HepG2 (cell line): ENCODE results near the gene DDX1.

Experiments used
- ATF7 ChIP-seq, 2 experiments: fragments of 450-650 bp in 1 of 2; sonication (generic) in 1 of 2; formaldehyde crosslinking in 1 of 2; IDR thresholded peaks; 2 replicates each; pipeline versions ENCODE4 v1.4.0 to v1.6.1; 2016 to 2020; ENCODE audit warnings: antibody characterized with exemption in 1 of 2, mild to moderate bottlenecking in 1 of 2, missing genetic modification reagents in 1 of 2
- HDAC2 ChIP-seq: sonication (generic); formaldehyde crosslinking; IDR thresholded peaks from 2 replicates; pipeline ENCODE4 v1.4.0; 2020; ENCODE audit warnings: missing genetic modification reagents
- KDM5A ChIP-seq: fragments of 200-600 bp; sonication (generic); IDR thresholded peaks from 2 replicates; pipeline ENCODE4 v1.7.0; 2018; ENCODE audit warnings: antibody characterized with exemption, mild to moderate bottlenecking, low read length, borderline replicate concordance
- NFKB2 ChIP-seq: sonication (generic); formaldehyde crosslinking; IDR thresholded peaks from 2 replicates; pipeline ENCODE4 v1.4.0; 2020; ENCODE audit warnings: missing genetic modification reagents, borderline replicate concordance
- NR2F1 ChIP-seq, 2 experiments: fragments of 450-650 bp in 1 of 2; formaldehyde crosslinking in 1 of 2; IDR thresholded peaks; 2 replicates each; pipeline versions ENCODE4 v1.5.0 to v1.6.1; 2016 to 2020; ENCODE audit warnings: mild to moderate bottlenecking in 1 of 2, missing compliant biosample characterization in 1 of 2, missing genetic modification reagents in 1 of 2, moderate library complexity in 1 of 2
- SP1 ChIP-seq, 2 experiments: fragments of 450-650 bp in 1 of 2; sonication (generic) in 1 of 2; formaldehyde crosslinking in 1 of 2; IDR thresholded peaks; 2 replicates each; pipeline versions ENCODE4 v1.4.0 to v1.6.1; 2016 to 2020; ENCODE audit warnings: missing genetic modification reagents in 1 of 2
- SRY ChIP-seq: sonication (generic); formaldehyde crosslinking; IDR thresholded peaks from 2 replicates; pipeline ENCODE4 v1.8.0; 2022; ENCODE audit warnings: mild to moderate bottlenecking, missing genetic modification reagents
- TCF7 ChIP-seq: sonication (generic); IDR thresholded peaks from 2 replicates; pipeline ENCODE4 v1.6.1; 2016; ENCODE audit warnings: antibody characterized with exemption, low read depth
- ZFP37 ChIP-seq: sonication (generic); formaldehyde crosslinking; IDR thresholded peaks from 2 replicates; pipeline ENCODE4 v1.4.0; 2020; ENCODE audit warnings: missing genetic modification reagents, borderline replicate concordance
- ZNF598 ChIP-seq: sonication (generic); formaldehyde crosslinking; IDR thresholded peaks from 2 replicates; pipeline ENCODE4 v1.5.1; 2020; ENCODE audit warnings: mild to moderate bottlenecking, missing genetic modification reagents, borderline replicate concordance
- ZSCAN25 ChIP-seq: sonication (generic); formaldehyde crosslinking; IDR thresholded peaks from 2 replicates; pipeline ENCODE4 v1.8.0; 2022; ENCODE audit warnings: mild to moderate bottlenecking, missing genetic modification reagents
- TF ChIP-seq, protein P1 (sequence below): sonication (generic); formaldehyde crosslinking; IDR thresholded peaks from 2 replicates; pipeline ENCODE4 v1.5.0; 2020; ENCODE audit warnings: missing genetic modification reagents, mild to moderate bottlenecking, borderline replicate concordance
- TF ChIP-seq, protein P2 (sequence below): sonication (generic); formaldehyde crosslinking; IDR thresholded peaks from 2 replicates; pipeline ENCODE4 v1.5.0; 2020; ENCODE audit warnings: mild to moderate bottlenecking, missing genetic modification reagents, borderline replicate concordance
- TF ChIP-seq, protein P3 (sequence below): sonication (generic); formaldehyde crosslinking; IDR thresholded peaks from 2 replicates; pipeline ENCODE4 v1.5.0; 2020; ENCODE audit warnings: mild to moderate bottlenecking, low read depth, missing genetic modification reagents, borderline replicate concordance

DNA sequence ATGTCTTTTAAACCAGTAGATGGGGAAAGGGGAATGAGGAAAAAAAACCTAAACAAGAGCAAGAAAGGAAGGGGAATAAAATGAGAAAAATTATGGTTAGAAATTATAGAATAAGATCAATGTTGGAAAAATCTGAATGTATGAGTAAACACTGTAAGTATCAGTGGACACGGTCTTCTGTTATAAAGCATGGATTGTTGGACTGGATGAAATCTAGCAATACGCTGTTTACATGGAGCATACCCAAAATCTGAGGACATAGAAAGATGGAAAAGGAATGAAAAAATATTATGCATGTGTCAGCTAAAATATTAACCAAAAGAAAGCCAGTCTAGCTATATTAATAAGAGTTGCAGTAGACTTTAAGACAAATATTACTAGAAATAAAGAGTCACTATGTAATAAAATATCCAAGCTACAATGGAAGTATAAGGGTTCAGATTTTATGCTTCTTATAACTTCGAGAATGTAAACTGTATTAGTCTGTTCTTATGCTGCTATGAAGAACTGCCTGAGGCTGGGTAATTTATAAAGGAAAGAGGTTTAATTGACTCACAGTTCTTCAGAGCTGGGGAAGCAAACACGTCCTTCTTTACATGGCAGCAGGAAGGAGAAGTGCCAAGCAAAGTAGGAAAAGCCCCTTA is 32.4 kb downstream of the DDX1 start:
- TF ChIP-seq ZFP37 (CRISPR knock-in tag), result no peak
- TF ChIP-seq, protein P1, sequence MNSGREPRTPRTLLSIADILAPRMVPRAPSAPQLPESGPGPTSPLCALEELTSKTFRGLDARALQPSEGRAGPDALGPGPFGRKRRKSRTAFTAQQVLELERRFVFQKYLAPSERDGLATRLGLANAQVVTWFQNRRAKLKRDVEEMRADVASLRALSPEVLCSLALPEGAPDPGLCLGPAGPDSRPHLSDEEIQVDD, result no peak
- no peak for TF ChIP-seq KDM5A
- TF ChIP-seq SP1 (IDR thresholded peaks at IDR 0.05), result no peak
- TF ChIP-seq SP1 (CRISPR knock-in tag; IDR thresholded peaks at IDR 0.05), result no peak
- no peak for TF ChIP-seq ZSCAN25 (CRISPR knock-in tag)
- TF ChIP-seq SRY (CRISPR knock-in tag), result no peak
- TF ChIP-seq NR2F1 (CRISPR knock-in tag; IDR thresholded peaks at IDR 0.05), result no peak
- TF ChIP-seq, protein P2, sequence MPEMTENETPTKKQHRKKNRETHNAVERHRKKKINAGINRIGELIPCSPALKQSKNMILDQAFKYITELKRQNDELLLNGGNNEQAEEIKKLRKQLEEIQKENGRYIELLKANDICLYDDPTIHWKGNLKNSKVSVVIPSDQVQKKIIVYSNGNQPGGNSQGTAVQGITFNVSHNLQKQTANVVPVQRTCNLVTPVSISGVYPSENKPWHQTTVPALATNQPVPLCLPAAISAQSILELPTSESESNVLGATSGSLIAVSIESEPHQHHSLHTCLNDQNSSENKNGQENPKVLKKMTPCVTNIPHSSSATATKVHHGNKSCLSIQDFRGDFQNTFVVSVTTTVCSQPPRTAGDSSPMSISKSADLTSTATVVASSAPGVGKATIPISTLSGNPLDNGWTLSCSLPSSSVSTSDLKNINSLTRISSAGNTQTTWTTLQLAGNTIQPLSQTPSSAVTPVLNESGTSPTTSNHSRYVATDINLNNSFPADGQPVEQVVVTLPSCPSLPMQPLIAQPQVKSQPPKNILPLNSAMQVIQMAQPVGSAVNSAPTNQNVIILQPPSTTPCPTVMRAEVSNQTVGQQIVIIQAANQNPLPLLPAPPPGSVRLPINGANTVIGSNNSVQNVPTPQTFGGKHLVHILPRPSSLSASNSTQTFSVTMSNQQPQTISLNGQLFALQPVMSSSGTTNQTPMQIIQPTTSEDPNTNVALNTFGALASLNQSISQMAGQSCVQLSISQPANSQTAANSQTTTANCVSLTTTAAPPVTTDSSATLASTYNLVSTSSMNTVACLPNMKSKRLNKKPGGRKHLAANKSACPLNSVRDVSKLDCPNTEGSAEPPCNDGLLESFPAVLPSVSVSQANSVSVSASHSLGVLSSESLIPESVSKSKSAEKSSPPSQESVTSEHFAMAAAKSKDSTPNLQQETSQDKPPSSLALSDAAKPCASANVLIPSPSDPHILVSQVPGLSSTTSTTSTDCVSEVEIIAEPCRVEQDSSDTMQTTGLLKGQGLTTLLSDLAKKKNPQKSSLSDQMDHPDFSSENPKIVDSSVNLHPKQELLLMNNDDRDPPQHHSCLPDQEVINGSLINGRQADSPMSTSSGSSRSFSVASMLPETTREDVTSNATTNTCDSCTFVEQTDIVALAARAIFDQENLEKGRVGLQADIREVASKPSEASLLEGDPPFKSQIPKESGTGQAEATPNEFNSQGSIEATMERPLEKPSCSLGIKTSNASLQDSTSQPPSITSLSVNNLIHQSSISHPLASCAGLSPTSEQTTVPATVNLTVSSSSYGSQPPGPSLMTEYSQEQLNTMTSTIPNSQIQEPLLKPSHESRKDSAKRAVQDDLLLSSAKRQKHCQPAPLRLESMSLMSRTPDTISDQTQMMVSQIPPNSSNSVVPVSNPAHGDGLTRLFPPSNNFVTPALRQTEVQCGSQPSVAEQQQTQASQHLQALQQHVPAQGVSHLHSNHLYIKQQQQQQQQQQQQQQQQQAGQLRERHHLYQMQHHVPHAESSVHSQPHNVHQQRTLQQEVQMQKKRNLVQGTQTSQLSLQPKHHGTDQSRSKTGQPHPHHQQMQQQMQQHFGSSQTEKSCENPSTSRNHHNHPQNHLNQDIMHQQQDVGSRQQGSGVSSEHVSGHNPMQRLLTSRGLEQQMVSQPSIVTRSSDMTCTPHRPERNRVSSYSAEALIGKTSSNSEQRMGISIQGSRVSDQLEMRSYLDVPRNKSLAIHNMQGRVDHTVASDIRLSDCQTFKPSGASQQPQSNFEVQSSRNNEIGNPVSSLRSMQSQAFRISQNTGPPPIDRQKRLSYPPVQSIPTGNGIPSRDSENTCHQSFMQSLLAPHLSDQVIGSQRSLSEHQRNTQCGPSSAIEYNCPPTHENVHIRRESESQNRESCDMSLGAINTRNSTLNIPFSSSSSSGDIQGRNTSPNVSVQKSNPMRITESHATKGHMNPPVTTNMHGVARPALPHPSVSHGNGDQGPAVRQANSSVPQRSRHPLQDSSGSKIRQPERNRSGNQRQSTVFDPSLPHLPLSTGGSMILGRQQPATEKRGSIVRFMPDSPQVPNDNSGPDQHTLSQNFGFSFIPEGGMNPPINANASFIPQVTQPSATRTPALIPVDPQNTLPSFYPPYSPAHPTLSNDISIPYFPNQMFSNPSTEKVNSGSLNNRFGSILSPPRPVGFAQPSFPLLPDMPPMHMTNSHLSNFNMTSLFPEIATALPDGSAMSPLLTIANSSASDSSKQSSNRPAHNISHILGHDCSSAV, result no peak
- TF ChIP-seq, protein P3, sequence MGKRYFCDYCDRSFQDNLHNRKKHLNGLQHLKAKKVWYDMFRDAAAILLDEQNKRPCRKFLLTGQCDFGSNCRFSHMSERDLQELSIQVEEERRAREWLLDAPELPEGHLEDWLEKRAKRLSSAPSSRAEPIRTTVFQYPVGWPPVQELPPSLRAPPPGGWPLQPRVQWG (CRISPR knock-in tag), result no peak
- TF ChIP-seq NFKB2 (CRISPR knock-in tag), result no peak
- no peak for TF ChIP-seq ATF7 (IDR thresholded peaks at IDR 0.05)
- TF ChIP-seq ATF7 (CRISPR knock-in tag; IDR thresholded peaks at IDR 0.05), result no peak
- no peak for TF ChIP-seq TCF7
- no peak for TF ChIP-seq ZNF598 (CRISPR knock-in tag)
- TF ChIP-seq HDAC2, result no peak
